Measurements from ENCODE around the gene NEIL1. TPM values are rescaled to one million over a fixed set of nuclear protein-coding genes. Genes with fewer than 3 reads are reported as not detected.

NEIL1 gene
- polyA plus RNA-seq, 1 of the 3 experiments (the other 2 are of a cell fraction): 12.0 TPM

- Histone ChIP-seq H3K4me2 (no peak overlapping the region), H3K36me3 (replicated peaks in 1 of 2; ENCODE audit: control insufficient read depth in 1 of 2, insufficient read depth in 2 of 2, low read length in 1 of 2) (no peaks in the 10 kb centered on the region), H3K9ac (no peak overlapping the region), H3K79me2 (ENCODE audit: insufficient read depth) (no peaks in the 10 kb centered on the region), H3F3A (replicated peaks; ENCODE audit: insufficient read depth) (no peaks in the 10 kb centered on the region), H3K27ac (ENCODE audit: low read depth in 2 of 2, low read length in 1 of 2) (no peak overlapping the region), H3K9me2 (no peaks in the 10 kb centered on the region), H3K4me3 (ENCODE audit: low read depth in 2 of 2, low read length in 1 of 2) (no peak overlapping the region), H4K20me1 (ENCODE audit: insufficient read depth) (no peaks in the 10 kb centered on the region), H3K27me3 (ENCODE audit: insufficient read depth) (peaks cover 31% of the 10 kb centered on the region; the same call in 1 of the 2 replicates), H2AFZ (ENCODE audit: low read depth) (no peak overlapping the region), H3K4me1 (ENCODE audit: control insufficient read depth in 1 of 2, insufficient read depth in 2 of 2, low read depth in 1 of 2, low read length in 1 of 2) (no peaks in the 10 kb centered on the region), H3K9me3 (no peaks in the 10 kb centered on the region)
- ChIA-PET POLR2A (no interaction called here), CTCF (interaction anchor here (1.3 to 1.8 kb wide), 3 partner anchors 102 to 277 kb away, joined by 3 to 4 read pairs (median 4); no protein-coding TSS in a partner anchor)
- WGBS (ENCODE audit: low lambda C conversion rate): 12% methylated on average over 3 of the region's 3 CpGs
- DNase-seq: no peak
- TF ChIP-seq ZBTB33 (IDR thresholded peaks at IDR 0.05; ENCODE audit: borderline replicate concordance, low read depth) (no peak), TEAD4 (IDR thresholded peaks at IDR 0.05; ENCODE audit: borderline replicate concordance, insufficient read depth) (no peak), JUND (IDR thresholded peaks at IDR 0.05) (no peak), GATA2 (CRISPR knock-in tag; IDR thresholded peaks at IDR 0.05) (no peak), NRF1 (IDR thresholded peaks at IDR 0.05; ENCODE audit: low read depth, low read length) (no peak), ELF1 (IDR thresholded peaks at IDR 0.05) (no peak), EP300 (IDR thresholded peaks at IDR 0.05; ENCODE audit: borderline replicate concordance in 1 of 2, low read depth in 1 of 2, low read length in 1 of 2) (no peak), MXI1 (IDR thresholded peaks at IDR 0.05; ENCODE audit: low read depth, low read length) (no peak), REST (IDR thresholded peaks at IDR 0.05; ENCODE audit: low read depth, low read length) (no peak), FOXJ3 (CRISPR knock-in tag; IDR thresholded peaks at IDR 0.05) (no peak), TAF1 (IDR thresholded peaks at IDR 0.05; ENCODE audit: borderline replicate concordance, low read depth, low read length) (no peak), SMC3 (IDR thresholded peaks at IDR 0.05; ENCODE audit: low read depth, low read length) (no peak), YY1 (IDR thresholded peaks at IDR 0.05; ENCODE audit: low read depth) (no peak), NFIC (IDR thresholded peaks at IDR 0.05; ENCODE audit: borderline replicate concordance) (no peak), FOXM1 (IDR thresholded peaks at IDR 0.05; ENCODE audit: low read depth) (no peak), USF2 (IDR thresholded peaks at IDR 0.05; ENCODE audit: borderline replicate concordance, low read depth, low read length) (no peak), CHD2 (IDR thresholded peaks at IDR 0.05; ENCODE audit: low read length, partially characterized antibody) (no peak), USF1 (IDR thresholded peaks at IDR 0.05; ENCODE audit: borderline replicate concordance, low read depth) (no peak)
Measured at GRCh38 chr15:75306188-75306587, 40.7 kb upstream of the NEIL1 start.
